ENCODE results near the gene RGMA. TPM values are rescaled to one million over a fixed set of nuclear protein-coding genes. Genes with fewer than 3 reads are reported as not detected.

The RGMA gene
- total and polyA plus RNA-seq, 10 of the 15 experiments (the other 5 are each of a cell fraction or from before 2014, with no cell fraction given), result not detected

DNA sequence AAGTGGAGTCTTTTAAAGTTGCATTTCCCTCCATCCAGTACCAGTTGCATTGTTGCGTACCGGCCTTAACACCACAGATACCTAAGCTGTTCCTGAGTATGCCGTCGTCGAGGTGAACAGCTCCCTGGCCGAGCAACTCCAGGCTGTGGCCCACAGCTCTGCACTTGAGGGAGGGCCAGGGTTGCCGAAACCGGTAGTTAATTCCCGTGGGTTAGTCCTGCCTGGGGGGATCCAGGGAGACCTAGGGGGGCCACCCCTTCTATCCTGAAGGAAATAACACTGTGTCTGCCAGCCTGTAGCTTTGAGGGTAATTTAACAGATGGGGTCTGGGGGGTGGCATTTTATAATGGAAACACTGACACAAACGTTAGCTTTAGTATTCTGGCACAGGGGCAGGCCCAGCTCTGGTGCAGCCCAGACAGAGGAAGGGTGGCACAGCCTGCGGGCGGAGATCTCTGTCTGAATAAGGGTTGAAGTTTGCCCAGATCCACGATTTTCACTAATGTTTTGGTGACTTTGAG, 60.8 kb downstream of the RGMA start:
- 83% methylated on average over 13 of the region's 13 CpGs for WGBS (ENCODE audit: insufficient coverage, insufficient replicate concordance, low lambda C conversion rate, missing lambda C conversion rate)
- CTCF ChIA-PET, result interaction anchor here (0.6 to 5.8 kb wide), 6 partner anchors 9 to 1092 kb away, joined by 3 to 54 read pairs (median 15); no protein-coding TSS in a partner anchor
- no peak for FAIRE-seq
- H3K79me2 ChIP-seq (ENCODE audit: control insufficient read depth, insufficient read depth, low read length), result no peaks in the 10 kb centered on the region
- H2AFZ ChIP-seq (ENCODE audit: control insufficient read depth, low read depth, low read length), result no peak overlapping the region
- SMC1A ChIA-PET (ENCODE audit: uncharacterized antibody, unreplicated experiment), result interaction anchor here (0.9 to 2.3 kb wide), 3 partner anchors 11 to 231 kb away, joined by 3 to 13 read pairs (median 5); no protein-coding TSS in a partner anchor
- H3K4me2 ChIP-seq (ENCODE audit: control insufficient read depth, insufficient read depth), result no peak overlapping the region
- H3K27ac ChIP-seq (ENCODE audit: control insufficient read depth, insufficient read depth), result no peak overlapping the region
- in situ Hi-C loops (cut with MboI) (loop anchor here (5.0 to 25.0 kb wide), 2 partner anchors 226 to 1284 kb away; no protein-coding TSS in a partner anchor), intact Hi-C loops (cut with micrococcal nuclease; ENCODE audit: unreplicated experiment) (no loop called here)
- no peaks in the 10 kb centered on the region for H3K27me3 ChIP-seq (replicated peaks in 1 of 2; ENCODE audit: control insufficient read depth in 2 of 2, insufficient read depth in 2 of 2, low read length in 1 of 2)
- no peak for DNase-seq (ENCODE audit: low read depth, low spot score)
- RAD21 ChIA-PET (ENCODE audit: unreplicated experiment), result interaction anchor here (3.6 to 3.7 kb wide), 2 partner anchors 230 to 1092 kb away, joined by 29 to 40 read pairs; no protein-coding TSS in a partner anchor
- no peak overlapping the region for H3K4me3 ChIP-seq
- H3K4me1 ChIP-seq (ENCODE audit: control insufficient read depth, insufficient read depth, low read length), result peaks cover 5% of the 10 kb centered on the region; the same call in 1 of the 2 replicates
- H4K20me1 ChIP-seq (ENCODE audit: control insufficient read depth, insufficient read depth), result peaks cover 4% of the 10 kb centered on the region
- TF ChIP-seq SREBF2 (IDR thresholded peaks at IDR 0.05; ENCODE audit: low read length) (no peak), IKZF1 (conservative IDR thresholded peaks at IDR 0.05) (no peak), POLR2AphosphoS5 (IDR thresholded peaks at IDR 0.05; ENCODE audit: low read length) (peak; percentile 71; the same call in 1 of the 2 replicates), POLR2A (IDR thresholded peaks at IDR 0.05; ENCODE audit: low read depth, low read length) (peak; percentile 45), PML (IDR thresholded peaks at IDR 0.05; ENCODE audit: low read length) (peak; percentile 11; the same call in 1 of the 2 replicates)
- TF ChIP-seq, protein P1, sequence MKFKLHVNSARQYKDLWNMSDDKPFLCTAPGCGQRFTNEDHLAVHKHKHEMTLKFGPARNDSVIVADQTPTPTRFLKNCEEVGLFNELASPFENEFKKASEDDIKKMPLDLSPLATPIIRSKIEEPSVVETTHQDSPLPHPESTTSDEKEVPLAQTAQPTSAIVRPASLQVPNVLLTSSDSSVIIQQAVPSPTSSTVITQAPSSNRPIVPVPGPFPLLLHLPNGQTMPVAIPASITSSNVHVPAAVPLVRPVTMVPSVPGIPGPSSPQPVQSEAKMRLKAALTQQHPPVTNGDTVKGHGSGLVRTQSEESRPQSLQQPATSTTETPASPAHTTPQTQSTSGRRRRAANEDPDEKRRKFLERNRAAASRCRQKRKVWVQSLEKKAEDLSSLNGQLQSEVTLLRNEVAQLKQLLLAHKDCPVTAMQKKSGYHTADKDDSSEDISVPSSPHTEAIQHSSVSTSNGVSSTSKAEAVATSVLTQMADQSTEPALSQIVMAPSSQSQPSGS (IDR thresholded peaks at IDR 0.05; ENCODE audit: low read length), result peak; percentile 33; the same call in 1 of the 2 replicates
- POLR2A ChIA-PET, result no interaction called here
- H3K36me3 ChIP-seq (ENCODE audit: control insufficient read depth in 2 of 2, insufficient read depth in 2 of 2, low read length in 1 of 2), result peaks cover 16 to 24% of the 10 kb centered on the region in 2 experiments
- H3K9me3 ChIP-seq (replicated peaks; ENCODE audit: control insufficient read depth, insufficient read depth, low read length), result no peaks in the 10 kb centered on the region
- no peak overlapping the region for H3K9ac ChIP-seq (ENCODE audit: control insufficient read depth, insufficient read depth, low read length)
- BruUV-seq (replicated peaks), result no TSS peak
- ATAC-seq, result no peak

Measured in GM12878 (cell line).